ENCODE results near the gene CHI3L1. TPM values are rescaled to one million over a fixed set of nuclear protein-coding genes. Genes with fewer than 3 reads are reported as not detected.

CHI3L1 gene
- total and polyA plus RNA-seq, 10 of the 15 experiments (the other 5 are each of a cell fraction or from before 2014, with no cell fraction given) = 0.10 to 1.7 (median 0.39) TPM

- TF ChIP-seq LARP7 (IDR thresholded peaks at IDR 0.05) (no peak), BHLHE40 (IDR thresholded peaks at IDR 0.05; ENCODE audit: borderline replicate concordance in 1 of 2, low read depth in 2 of 2, low read length in 1 of 2) (no peak; a peak in 1 of 4 replicates), STAT1 (conservative IDR thresholded peaks at IDR 0.05) (no peak), TARDBP (IDR thresholded peaks at IDR 0.05; ENCODE audit: borderline replicate concordance) (no peak), PRDM15 (CRISPR knock-in tag; IDR thresholded peaks at IDR 0.05) (no peak), ZNF622 (IDR thresholded peaks at IDR 0.05) (no peak), IRF3 (IDR thresholded peaks at IDR 0.05) (no peak), ZNF24 (IDR thresholded peaks at IDR 0.05) (no peak), SREBF1 (IDR thresholded peaks at IDR 0.05; ENCODE audit: low read length) (no peak), ZBTB4 (CRISPR knock-in tag; IDR thresholded peaks at IDR 0.05) (no peak), IRF4 (IDR thresholded peaks at IDR 0.05; ENCODE audit: low read depth, low read length) (peak; percentile 72; the same call in 1 of the 2 replicates), POLR2AphosphoS2 (IDR thresholded peaks at IDR 0.05; ENCODE audit: low read depth, low read length) (no peak), E2F8 (IDR thresholded peaks at IDR 0.05; ENCODE audit: low read depth, partially characterized antibody) (no peak), ZZZ3 (IDR thresholded peaks at IDR 0.05; ENCODE audit: control insufficient read depth, insufficient read length, low read depth) (no peak), RCOR1 (conservative IDR thresholded peaks at IDR 0.05; ENCODE audit: low read depth, low read length) (no peak), DPF2 (IDR thresholded peaks at IDR 0.05) (peak; percentile 44; the same call in 1 of the 2 replicates), NRF1 (conservative IDR thresholded peaks at IDR 0.05; ENCODE audit: low read depth, low read length) (no peak), NBN (IDR thresholded peaks at IDR 0.05) (0 out of 2 replicates have a peak, but pooled peaks have one; percentile 45), HCFC1 (IDR thresholded peaks at IDR 0.05; ENCODE audit: low read length) (no peak), BCL11A (IDR thresholded peaks at IDR 0.05; ENCODE audit: low read depth, low read length) (peak; percentile 63; the same call in 1 of the 2 replicates), MYC (IDR thresholded peaks at IDR 0.05; ENCODE audit: insufficient read depth, insufficient read length, insufficient replicate concordance, low read length, severe bottlenecking) (no peak), SMC3 (IDR thresholded peaks at IDR 0.05; ENCODE audit: borderline replicate concordance, low read length) (no peak), TCF7 (IDR thresholded peaks at IDR 0.05; ENCODE audit: borderline replicate concordance) (no peak)
These were observed 12.9 kb downstream of the CHI3L1 start (continued) for GRCh38 chr1:203173566-203173965.

Data from GM12878 (cell line).